Keratinocyte (primary cell): Measurements from ENCODE around the gene MADCAM1. TPM values are rescaled to one million over a fixed set of nuclear protein-coding genes. Genes with fewer than 3 reads are reported as not detected.

Experiments used
- DNase-seq: peaks from one replicate; pipeline ENCODE4 v3.0.0-alpha.2; 2011; ENCODE audit warnings: low read depth, missing footprints, low spot score
- FAIRE-seq: peaks from 2 replicates; lab custom pipeline; 2011; peaks lifted over from hg19 to GRCh38; lab: Jason Lieb, UNC
- H2AFZ ChIP-seq: 2 replicates; pipeline ENCODE4 v1.6.0; 2012; ENCODE audit warnings: low read length, control low read depth, inconsistent platforms; ENCODE audit not compliant: control insufficient read depth
- H3K27ac ChIP-seq: 2 replicates; pipeline ENCODE4 v1.5.1; 2011; ENCODE audit warnings: low read length; ENCODE audit not compliant: control insufficient read depth, insufficient read depth
- H3K27me3 ChIP-seq: 3 replicates; pipeline ENCODE4 v1.6.0; 2011; ENCODE audit warnings: low read length; ENCODE audit not compliant: control insufficient read depth, insufficient read depth; ENCODE audit errors: extremely low read depth
- H3K36me3 ChIP-seq, 2 experiments: 2 replicates in 1 of 2; 3 replicates in 1 of 2; pipeline ENCODE4 v1.5.1; 2011; ENCODE audit warnings: low read length in 2 of 2, mild to moderate bottlenecking in 1 of 2; ENCODE audit not compliant: control insufficient read depth in 2 of 2, insufficient read depth in 2 of 2; ENCODE audit errors: extremely low read depth in 1 of 2
- H3K4me1 ChIP-seq: 3 replicates; pipeline ENCODE4 v1.5.1; 2011; ENCODE audit warnings: low read length; ENCODE audit not compliant: control insufficient read depth, insufficient read depth; ENCODE audit errors: extremely low read depth
- H3K4me2 ChIP-seq: 3 replicates; pipeline ENCODE4 v1.6.0; 2011; ENCODE audit warnings: low read depth, low read length; ENCODE audit not compliant: control insufficient read depth, insufficient read depth; ENCODE audit errors: extremely low read depth
- H3K4me3 ChIP-seq, 3 experiments: fragments of 200-600 bp in 1 of 3; sonication (generic) in 1 of 3; 2 replicates in 2 of 3; 3 replicates in 1 of 3; pipeline ENCODE4 v1.5.1; 2011 to 2016; ENCODE audit warnings: low read length in 3 of 3, mild to moderate bottlenecking in 3 of 3, control low read depth in 2 of 3, inconsistent platforms in 1 of 3, low read depth in 1 of 3, mixed read lengths in 1 of 3, mixed run types in 1 of 3, moderate library complexity in 1 of 3; ENCODE audit not compliant: control insufficient read depth in 2 of 3, insufficient read depth in 2 of 3; ENCODE audit errors: extremely low read depth in 1 of 3
- H3K79me2 ChIP-seq: 2 replicates; pipeline ENCODE4 v1.6.0; 2012; ENCODE audit warnings: low read length; ENCODE audit not compliant: control insufficient read depth, insufficient read depth
- H3K9ac ChIP-seq: 3 replicates; pipeline ENCODE4 v1.6.0; 2011; ENCODE audit warnings: low read length; ENCODE audit not compliant: control insufficient read depth, insufficient read depth; ENCODE audit errors: extremely low read depth
- H3K9me1 ChIP-seq: 3 replicates; pipeline ENCODE4 v1.6.0; 2011; ENCODE audit warnings: low read length; ENCODE audit not compliant: control insufficient read depth, insufficient read depth; ENCODE audit errors: extremely low read depth
- H3K9me3 ChIP-seq: 2 replicates; pipeline ENCODE4 v1.5.1; 2012; ENCODE audit warnings: low read depth, low read length; ENCODE audit not compliant: control insufficient read depth
- H4K20me1 ChIP-seq: 3 replicates; pipeline ENCODE4 v1.6.0; 2011; ENCODE audit warnings: low read length; ENCODE audit not compliant: control insufficient read depth, insufficient read depth; ENCODE audit errors: extremely low read depth
- CTCF ChIP-seq, 3 experiments: IDR thresholded peaks in 1 of 3; conservative IDR thresholded peaks in 1 of 3; optimal IDR thresholded peaks in 1 of 3; 2 replicates in 2 of 3; 3 replicates in 1 of 3; pipeline versions ENCODE3 to v1.5.1; 2011; ENCODE audit warnings: low read length in 3 of 3, mild to moderate bottlenecking in 3 of 3, moderate library complexity in 2 of 3, control low read depth in 1 of 3, inconsistent platforms in 1 of 3; ENCODE audit not compliant: insufficient read depth in 2 of 3; ENCODE audit errors: extremely low read depth in 1 of 3
- EZH2 ChIP-seq: IDR thresholded peaks from one replicate; pipeline ENCODE4 v1.6.1; 2012; ENCODE audit warnings: inconsistent platforms, mild to moderate bottlenecking, low read length, moderate library complexity
- dilution Hi-C: fragments of 300-500 bp; cut with MboI; formaldehyde crosslinking; loops from one replicate; pipeline ENCODE4 v1.7.0; 2020; ENCODE audit warnings: low sequenced_read_pairs; ENCODE audit not compliant: extremely low pct_ligation_motif_present
- polyA plus RNA-seq, 5 experiments: library from polyadenylated mRNA; depleted of rRNA in 3 of 5; stranded (reverse) in 3 of 5; stranded (forward) in 1 of 5; unstranded in 1 of 5; fragments of >200 nt; gene quantifications; 1 replicate in 1 of 5; 2 replicates in 3 of 5; 3 replicates in 1 of 5; pipeline versions ENCODE4 v1.2.1 to v1.2.3, GENCODE V29; 2011 to 2012; ENCODE audit warnings: missing spikeins in 2 of 5, low read depth in 1 of 5, low replicate concordance in 1 of 5

MADCAM1 gene
- polyA plus RNA-seq, 1 donor (not counting 4 experiments of a cell fraction or from before 2014, with no cell fraction given) = 0.05 TPM

- dilution Hi-C loops = no loop called here
- no peak overlapping the region for H3K9ac ChIP-seq
- no peaks in the 10 kb centered on the region for H4K20me1 ChIP-seq
- H3K9me1 ChIP-seq = no peaks in the 10 kb centered on the region
- TF ChIP-seq CTCF (optimal IDR thresholded peaks at IDR 0.05 in 1 of 3, IDR thresholded peaks at IDR 0.05 in 1 of 3, conservative IDR thresholded peaks at IDR 0.05 in 1 of 3; ENCODE audit: extremely low read depth in 1 of 3, insufficient read depth in 2 of 3, low read length in 3 of 3) = no peak
- TF ChIP-seq EZH2 = no peak
- no peaks in the 10 kb centered on the region for H3K9me3 ChIP-seq
- no peak for DNase-seq
- no peak overlapping the region for H3K27ac ChIP-seq
- no peak overlapping the region for H2AFZ ChIP-seq
- no peaks in the 10 kb centered on the region for H3K36me3 ChIP-seq
- H3K4me2 ChIP-seq = no peak overlapping the region
- no peak for FAIRE-seq
- H3K79me2 ChIP-seq = no peaks in the 10 kb centered on the region
- H3K4me3 ChIP-seq = no peak overlapping the region
- peaks cover 25% of the 10 kb centered on the region for H3K27me3 ChIP-seq
- H3K4me1 ChIP-seq = no peaks in the 10 kb centered on the region
Observed at GRCh38 chr19:498511-498891, 2.2 kb downstream of the MADCAM1 start.

- no peak overlapping the region for H3K4me3 ChIP-seq
- H3K27ac ChIP-seq = no peak overlapping the region
- no peak overlapping the region for H2AFZ ChIP-seq
- no peaks in the 10 kb centered on the region for H3K36me3 ChIP-seq
- TF ChIP-seq CTCF (optimal IDR thresholded peaks at IDR 0.05 in 1 of 3, IDR thresholded peaks at IDR 0.05 in 1 of 3, conservative IDR thresholded peaks at IDR 0.05 in 1 of 3; ENCODE audit: extremely low read depth in 1 of 3, insufficient read depth in 2 of 3, low read length in 3 of 3) (no peak), EZH2 (no peak)
- H3K9me1 ChIP-seq = no peaks in the 10 kb centered on the region
- H3K9ac ChIP-seq = no peak overlapping the region
- no peaks in the 10 kb centered on the region for H3K79me2 ChIP-seq
- FAIRE-seq (no peak), DNase-seq (no peak)
- H4K20me1 ChIP-seq = no peaks in the 10 kb centered on the region
- dilution Hi-C loops = no loop called here
- H3K27me3 ChIP-seq = peaks cover 25% of the 10 kb centered on the region
- no peaks in the 10 kb centered on the region for H3K9me3 ChIP-seq
- no peak overlapping the region for H3K4me2 ChIP-seq
- no peaks in the 10 kb centered on the region for H3K4me1 ChIP-seq
Observed at GRCh38 chr19:498977-499623, 2.8 kb downstream of the MADCAM1 start.
